HL-60 (cell line): ENCODE measurements around the gene CHFR.
"Not testable (repeated sequence)": the region's sequence is repeated elsewhere in the genome, so short reads cannot be mapped to it uniquely, and the experiment has no call there.

ENCODE experiments used
- DNase-seq, 2 experiments: peaks; one replicate each; pipeline ENCODE4 v3.0.0-alpha.2; 2010 to 2020; ENCODE audit warnings: low read depth in 1 of 2, low spot score in 1 of 2
- H3K27ac ChIP-seq: fragments of 250-450 bp; sonication (Bioruptor Pico); replicated peaks from 2 replicates; pipeline ENCODE4 v1.5.1; 2020; ENCODE audit warnings: mild to moderate bottlenecking, moderate library complexity
- H3K27me3 ChIP-seq: fragments of 250-450 bp; sonication (Bioruptor Pico); 2 replicates; pipeline ENCODE4 v1.5.1; 2021; ENCODE audit warnings: mild to moderate bottlenecking, moderate library complexity; ENCODE audit not compliant: insufficient read depth, poor library complexity, severe bottlenecking
- H3K4me3 ChIP-seq: replicated peaks from 2 replicates; pipeline ENCODE4 v1.5.1; 2011; ENCODE audit warnings: mild to moderate bottlenecking, control low read depth, low read length; ENCODE audit not compliant: insufficient read depth
- CTCF ChIP-seq: IDR thresholded peaks from one replicate; pipeline ENCODE4 v1.5.1; 2011; ENCODE audit warnings: low read length, control low read depth, inconsistent platforms; ENCODE audit not compliant: insufficient read depth
- GABPA ChIP-seq: IDR thresholded peaks from 2 replicates; pipeline ENCODE4 v1.6.1; 2012; ENCODE audit warnings: low read depth
- POLR2AphosphoS5 ChIP-seq: IDR thresholded peaks from 2 replicates; pipeline ENCODE4 v1.6.1; 2012; ENCODE audit warnings: low read depth
- REST ChIP-seq: IDR thresholded peaks from 2 replicates; pipeline ENCODE4 v1.6.1; 2012; ENCODE audit warnings: low read depth; ENCODE audit not compliant: insufficient replicate concordance
- SPI1 ChIP-seq: IDR thresholded peaks from 2 replicates; pipeline ENCODE4 v1.6.1; 2012; ENCODE audit warnings: low read depth, mild to moderate bottlenecking, borderline replicate concordance

CHFR gene

GRCh38 chr12:132836795-132837331 lies 50.5 kb downstream of the CHFR start:
- Histone ChIP-seq H3K4me3 (no peak overlapping the region), H3K27me3 (no peaks in the 10 kb centered on the region), H3K27ac (no peak overlapping the region)
- no peak for DNase-seq
- TF ChIP-seq POLR2AphosphoS5 (no peak), REST (no peak), SPI1 (no peak), CTCF (no peak), GABPA (no peak)

GRCh38 chr12:132836230-132836629 lies 51.2 kb downstream of the CHFR start:
- H3K4me3 ChIP-seq, DNase-seq, H3K27me3 ChIP-seq, H3K27ac ChIP-seq: not testable (repeated sequence)

- Histone ChIP-seq H3K27me3 (no peaks in the 10 kb centered on the region), H3K27ac (no peak overlapping the region), H3K4me3 (no peak overlapping the region)
- no peak for TF ChIP-seq CTCF
- no peak for TF ChIP-seq GABPA
- TF ChIP-seq SPI1: no peak
- TF ChIP-seq POLR2AphosphoS5: no peak
- TF ChIP-seq REST: no peak
- no peak for DNase-seq
Observed at GRCh38 chr12:132835076-132836025, 52.1 kb downstream of the CHFR start.

- Histone ChIP-seq H3K27me3 (no peaks in the 10 kb centered on the region), H3K4me3 (no peak overlapping the region), H3K27ac (no peak overlapping the region)
- TF ChIP-seq REST: no peak
- no peak for TF ChIP-seq POLR2AphosphoS5
- TF ChIP-seq GABPA: no peak
- TF ChIP-seq SPI1: no peak
- TF ChIP-seq CTCF: no peak
- DNase-seq: no peak
Observed at GRCh38 chr12:132834181-132834711, 53.2 kb downstream of the CHFR start.
